ENCODE measurements around the gene OR2V2.

The OR2V2 gene

GRCh38 chr5:181133083-181133482 is 14.3 kb upstream of the OR2V2 start:
- H2BK5ac ChIP-seq (ENCODE audit: low read length) = no peak overlapping the region
- no peak overlapping the region for H3K18ac ChIP-seq (ENCODE audit: low read length)
- WGBS (ENCODE audit: extremely low coverage, insufficient coverage, low lambda C conversion rate) = no CpG with 5 or more reads among the region's 3 CpGs
- H3K23ac ChIP-seq (ENCODE audit: low read length) = no peak overlapping the region
- H4K8ac ChIP-seq (ENCODE audit: low read depth, low read length) = no peak overlapping the region
- no peaks in the 10 kb centered on the region for H3K36me3 ChIP-seq (ENCODE audit: control insufficient read depth, insufficient read depth, low read length)
- H3K56ac ChIP-seq (ENCODE audit: low read length) = no peak overlapping the region
- H2AK5ac ChIP-seq (ENCODE audit: low read length) = no peak overlapping the region
- no peaks in the 10 kb centered on the region for H3K4me1 ChIP-seq (ENCODE audit: control insufficient read depth, low read depth, low read length)
- H2BK120ac ChIP-seq (ENCODE audit: low read depth, low read length) = no peak overlapping the region
- no peaks in the 10 kb centered on the region for H3K27me3 ChIP-seq (ENCODE audit: insufficient read depth, low read length, poor library complexity)
- H3K4me3 ChIP-seq (ENCODE audit: low read length) = no peak overlapping the region
- no peak for DNase-seq
- H3K9ac ChIP-seq (ENCODE audit: low read length) = no peak overlapping the region
- H4K5ac ChIP-seq (ENCODE audit: low read length) = no peak overlapping the region
- no peak overlapping the region for H3K27ac ChIP-seq (ENCODE audit: low read depth, low read length)
- no peaks in the 10 kb centered on the region for H3K79me2 ChIP-seq (ENCODE audit: control insufficient read depth, insufficient read depth, low read length)
- no peak overlapping the region for H3K4me2 ChIP-seq (ENCODE audit: low read length)
- no peaks in the 10 kb centered on the region for H3K79me1 ChIP-seq (ENCODE audit: low read length)
- H3K4ac ChIP-seq (ENCODE audit: low read depth, low read length) = no peak overlapping the region
- no peak overlapping the region for H2BK15ac ChIP-seq (replicated peaks; ENCODE audit: low read depth)

DNA sequence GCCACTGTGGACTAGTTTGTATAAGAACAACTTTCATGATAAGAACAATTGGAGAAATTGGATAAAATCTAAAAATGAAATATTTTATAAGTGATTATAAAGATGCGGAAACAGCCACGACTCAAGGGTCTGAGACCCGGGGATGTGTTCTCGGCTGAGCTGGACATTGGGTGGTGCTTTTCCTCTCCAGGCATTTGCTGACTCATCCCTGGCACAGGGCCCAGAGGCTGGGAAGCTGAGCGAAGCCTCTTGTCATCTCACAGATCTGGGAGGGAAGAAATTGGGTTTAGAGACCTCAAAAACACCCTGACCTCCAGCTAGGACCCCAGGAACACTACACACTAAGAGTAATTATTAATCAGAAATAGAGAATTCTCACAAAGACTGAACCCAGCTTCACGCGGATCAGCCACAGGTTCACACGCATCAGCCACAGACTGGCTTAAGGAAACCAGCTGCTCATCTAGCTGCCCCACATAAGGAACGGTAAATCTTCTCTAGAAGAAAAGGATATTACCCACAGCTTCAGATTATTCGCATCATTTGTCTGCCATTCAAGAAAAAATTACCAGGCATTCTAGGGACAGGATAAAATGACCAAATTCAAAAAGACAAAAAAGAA is 13.7 kb upstream of the OR2V2 start:
- no peak overlapping the region for H4K5ac ChIP-seq (ENCODE audit: low read length)
- no peak overlapping the region for H3K18ac ChIP-seq (ENCODE audit: low read length)
- H3K36me3 ChIP-seq (ENCODE audit: control insufficient read depth, insufficient read depth, low read length) = no peaks in the 10 kb centered on the region
- H2AK5ac ChIP-seq (ENCODE audit: low read length) = no peak overlapping the region
- H4K8ac ChIP-seq (ENCODE audit: low read depth, low read length) = no peak overlapping the region
- no peak overlapping the region for H3K56ac ChIP-seq (ENCODE audit: low read length)
- H3K4me3 ChIP-seq (ENCODE audit: low read length) = no peak overlapping the region
- H3K27me3 ChIP-seq (ENCODE audit: insufficient read depth, low read length, poor library complexity) = no peaks in the 10 kb centered on the region
- H3K79me2 ChIP-seq (ENCODE audit: control insufficient read depth, insufficient read depth, low read length) = no peaks in the 10 kb centered on the region
- no peaks in the 10 kb centered on the region for H3K4me1 ChIP-seq (ENCODE audit: control insufficient read depth, low read depth, low read length)
- DNase-seq = no peak
- no peaks in the 10 kb centered on the region for H3K79me1 ChIP-seq (ENCODE audit: low read length)
- H3K4me2 ChIP-seq (ENCODE audit: low read length) = no peak overlapping the region
- H2BK15ac ChIP-seq (replicated peaks; ENCODE audit: low read depth) = no peak overlapping the region
- H2BK5ac ChIP-seq (ENCODE audit: low read length) = no peak overlapping the region
- no peak overlapping the region for H3K9ac ChIP-seq (ENCODE audit: low read length)
- no CpG with 5 or more reads among the region's 10 CpGs for WGBS (ENCODE audit: extremely low coverage, insufficient coverage, low lambda C conversion rate)
- H2BK120ac ChIP-seq (ENCODE audit: low read depth, low read length) = no peak overlapping the region
- H3K4ac ChIP-seq (ENCODE audit: low read depth, low read length) = no peak overlapping the region
- H3K23ac ChIP-seq (ENCODE audit: low read length) = no peak overlapping the region
- H3K27ac ChIP-seq (ENCODE audit: low read depth, low read length) = no peak overlapping the region

- H3K4me2 ChIP-seq (ENCODE audit: low read length) = no peak overlapping the region
- no peak overlapping the region for H2BK120ac ChIP-seq (ENCODE audit: low read depth, low read length)
- H3K4me3 ChIP-seq (ENCODE audit: low read length) = no peak overlapping the region
- H2AK5ac ChIP-seq (ENCODE audit: low read length) = no peak overlapping the region
- H3K36me3 ChIP-seq (ENCODE audit: control insufficient read depth, insufficient read depth, low read length) = no peaks in the 10 kb centered on the region
- no peak overlapping the region for H3K23ac ChIP-seq (ENCODE audit: low read length)
- no peak overlapping the region for H3K4ac ChIP-seq (ENCODE audit: low read depth, low read length)
- H3K79me2 ChIP-seq (ENCODE audit: control insufficient read depth, insufficient read depth, low read length) = no peaks in the 10 kb centered on the region
- no peak for DNase-seq
- no peaks in the 10 kb centered on the region for H3K4me1 ChIP-seq (ENCODE audit: control insufficient read depth, low read depth, low read length)
- no peak overlapping the region for H3K9ac ChIP-seq (ENCODE audit: low read length)
- no peaks in the 10 kb centered on the region for H3K79me1 ChIP-seq (ENCODE audit: low read length)
- no peak overlapping the region for H3K18ac ChIP-seq (ENCODE audit: low read length)
- WGBS (ENCODE audit: extremely low coverage, insufficient coverage, low lambda C conversion rate) = no CpG with 5 or more reads among the region's 6 CpGs
- H2BK5ac ChIP-seq (ENCODE audit: low read length) = no peak overlapping the region
- H3K56ac ChIP-seq (ENCODE audit: low read length) = no peak overlapping the region
- H3K27ac ChIP-seq (ENCODE audit: low read depth, low read length) = no peak overlapping the region
- no peaks in the 10 kb centered on the region for H3K27me3 ChIP-seq (ENCODE audit: insufficient read depth, low read length, poor library complexity)
- no peak overlapping the region for H2BK15ac ChIP-seq (replicated peaks; ENCODE audit: low read depth)
- H4K5ac ChIP-seq (ENCODE audit: low read length) = no peak overlapping the region
- no peak overlapping the region for H4K8ac ChIP-seq (ENCODE audit: low read depth, low read length)
Observed at GRCh38 chr5:181134259-181134658, 13.1 kb upstream of the OR2V2 start.

DNA sequence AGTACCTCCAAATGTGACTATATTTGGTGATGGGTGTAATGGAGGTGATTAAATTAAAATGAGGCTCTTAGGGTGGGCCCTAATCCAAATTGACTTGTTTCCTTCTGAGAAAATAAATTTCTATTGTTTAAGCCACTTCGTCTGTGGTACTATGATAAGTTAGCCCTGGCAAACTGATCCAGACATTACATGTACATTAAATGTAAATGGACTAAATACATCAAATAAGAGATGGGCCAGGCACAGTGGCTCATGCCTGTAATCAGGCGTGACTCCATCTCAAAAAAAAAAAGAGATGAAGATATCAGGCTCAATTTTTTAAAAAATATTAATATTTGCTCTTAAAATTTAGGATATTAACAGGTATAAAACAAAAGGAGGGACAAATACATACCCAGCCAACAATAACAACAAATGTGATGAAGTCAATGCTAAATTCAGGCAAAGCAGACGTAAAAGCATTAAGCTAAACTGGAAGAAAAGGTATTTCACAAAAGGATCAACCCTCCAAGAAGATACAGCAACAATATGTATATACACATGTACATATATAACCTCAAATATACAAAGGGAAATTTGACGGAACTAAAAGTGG is 10.9 kb upstream of the OR2V2 start:
- H3K9ac ChIP-seq (ENCODE audit: low read length) = no peak overlapping the region
- H3K4me3 ChIP-seq (ENCODE audit: low read length) = no peak overlapping the region
- no CpG with 5 or more reads among the region's 4 CpGs for WGBS (ENCODE audit: extremely low coverage, insufficient coverage, low lambda C conversion rate)
- H3K27ac ChIP-seq (ENCODE audit: low read depth, low read length) = no peak overlapping the region
- H3K79me1 ChIP-seq (ENCODE audit: low read length) = no peaks in the 10 kb centered on the region
- no peak overlapping the region for H3K56ac ChIP-seq (ENCODE audit: low read length)
- no peak overlapping the region for H3K23ac ChIP-seq (ENCODE audit: low read length)
- no peak overlapping the region for H3K18ac ChIP-seq (ENCODE audit: low read length)
- no peaks in the 10 kb centered on the region for H3K36me3 ChIP-seq (ENCODE audit: control insufficient read depth, insufficient read depth, low read length)
- H4K5ac ChIP-seq (ENCODE audit: low read length) = no peak overlapping the region
- H2BK120ac ChIP-seq (ENCODE audit: low read depth, low read length) = no peak overlapping the region
- H3K4ac ChIP-seq (ENCODE audit: low read depth, low read length) = no peak overlapping the region
- no peaks in the 10 kb centered on the region for H3K4me1 ChIP-seq (ENCODE audit: control insufficient read depth, low read depth, low read length)
- H4K8ac ChIP-seq (ENCODE audit: low read depth, low read length) = no peak overlapping the region
- H2BK15ac ChIP-seq (replicated peaks; ENCODE audit: low read depth) = no peak overlapping the region
- DNase-seq = no peak
- no peak overlapping the region for H3K4me2 ChIP-seq (ENCODE audit: low read length)
- no peaks in the 10 kb centered on the region for H3K27me3 ChIP-seq (ENCODE audit: insufficient read depth, low read length, poor library complexity)
- no peaks in the 10 kb centered on the region for H3K79me2 ChIP-seq (ENCODE audit: control insufficient read depth, insufficient read depth, low read length)
- no peak overlapping the region for H2BK5ac ChIP-seq (ENCODE audit: low read length)
- no peak overlapping the region for H2AK5ac ChIP-seq (ENCODE audit: low read length)

GRCh38 chr5:181138258-181138657 is 9.1 kb upstream of the OR2V2 start:
- Histone ChIP-seq H3K9ac (ENCODE audit: low read length) (no peak overlapping the region), H4K8ac (ENCODE audit: low read depth, low read length) (no peak overlapping the region), H3K4me1 (ENCODE audit: control insufficient read depth, low read depth, low read length) (no peaks in the 10 kb centered on the region), H2BK120ac (ENCODE audit: low read depth, low read length) (no peak overlapping the region), H3K18ac (ENCODE audit: low read length) (no peak overlapping the region), H3K79me2 (ENCODE audit: control insufficient read depth, insufficient read depth, low read length) (no peaks in the 10 kb centered on the region), H3K36me3 (ENCODE audit: control insufficient read depth, insufficient read depth, low read length) (no peaks in the 10 kb centered on the region), H3K4ac (ENCODE audit: low read depth, low read length) (no peak overlapping the region), H2BK5ac (ENCODE audit: low read length) (no peak overlapping the region), H2AK5ac (ENCODE audit: low read length) (no peak overlapping the region), H2BK15ac (replicated peaks; ENCODE audit: low read depth) (no peak overlapping the region), H3K4me2 (ENCODE audit: low read length) (no peak overlapping the region), H3K56ac (ENCODE audit: low read length) (no peak overlapping the region), H3K23ac (ENCODE audit: low read length) (no peak overlapping the region), H4K5ac (ENCODE audit: low read length) (no peak overlapping the region), H3K79me1 (ENCODE audit: low read length) (no peaks in the 10 kb centered on the region), H3K27ac (ENCODE audit: low read depth, low read length) (no peak overlapping the region), H3K27me3 (ENCODE audit: insufficient read depth, low read length, poor library complexity) (no peaks in the 10 kb centered on the region), H3K4me3 (ENCODE audit: low read length) (no peak overlapping the region)
- no peak for DNase-seq
- no CpG with 5 or more reads among the region's 5 CpGs for whole genome bisulfite sequencing (ENCODE audit: extremely low coverage, insufficient coverage, low lambda C conversion rate)

GRCh38 chr5:181140766-181141165 is 6.6 kb upstream of the OR2V2 start:
- Histone ChIP-seq H3K4me3 (ENCODE audit: low read length) (no peak overlapping the region), H4K8ac (ENCODE audit: low read depth, low read length) (no peak overlapping the region), H3K27ac (ENCODE audit: low read depth, low read length) (no peak overlapping the region), H3K23ac (ENCODE audit: low read length) (no peak overlapping the region), H2BK15ac (replicated peaks; ENCODE audit: low read depth) (no peak overlapping the region), H3K79me1 (ENCODE audit: low read length) (no peaks in the 10 kb centered on the region), H3K4me1 (ENCODE audit: control insufficient read depth, low read depth, low read length) (no peaks in the 10 kb centered on the region), H3K18ac (ENCODE audit: low read length) (no peak overlapping the region), H3K4ac (ENCODE audit: low read depth, low read length) (no peak overlapping the region), H4K5ac (ENCODE audit: low read length) (no peak overlapping the region), H2BK120ac (ENCODE audit: low read depth, low read length) (no peak overlapping the region), H3K79me2 (ENCODE audit: control insufficient read depth, insufficient read depth, low read length) (no peaks in the 10 kb centered on the region), H3K56ac (ENCODE audit: low read length) (no peak overlapping the region), H3K4me2 (ENCODE audit: low read length) (no peak overlapping the region), H3K36me3 (ENCODE audit: control insufficient read depth, insufficient read depth, low read length) (no peaks in the 10 kb centered on the region), H2AK5ac (ENCODE audit: low read length) (no peak overlapping the region), H3K9ac (ENCODE audit: low read length) (no peak overlapping the region), H2BK5ac (ENCODE audit: low read length) (no peak overlapping the region), H3K27me3 (ENCODE audit: insufficient read depth, low read length, poor library complexity) (no peaks in the 10 kb centered on the region)
- no peak for DNase-seq
- WGBS (ENCODE audit: extremely low coverage, insufficient coverage, low lambda C conversion rate) = no CpG with 5 or more reads among the region's 3 CpGs
